HG02970 (cell line): ENCODE results near the gene KIF1B.
A peak's percentile ranks its signal among the peaks of the same experiment; 100 is the strongest.

Source experiments
- ATAC-seq: cut with Tn5 transposase; IDR thresholded peaks from one replicate; pipeline ENCODE4 v1.9.1; 2021; ENCODE audit warnings: mild to moderate bottlenecking, moderate library complexity, moderate number of reproducible peaks; ENCODE audit not compliant: unreplicated experiment, low FRiP score

Gene KIF1B, protein sequence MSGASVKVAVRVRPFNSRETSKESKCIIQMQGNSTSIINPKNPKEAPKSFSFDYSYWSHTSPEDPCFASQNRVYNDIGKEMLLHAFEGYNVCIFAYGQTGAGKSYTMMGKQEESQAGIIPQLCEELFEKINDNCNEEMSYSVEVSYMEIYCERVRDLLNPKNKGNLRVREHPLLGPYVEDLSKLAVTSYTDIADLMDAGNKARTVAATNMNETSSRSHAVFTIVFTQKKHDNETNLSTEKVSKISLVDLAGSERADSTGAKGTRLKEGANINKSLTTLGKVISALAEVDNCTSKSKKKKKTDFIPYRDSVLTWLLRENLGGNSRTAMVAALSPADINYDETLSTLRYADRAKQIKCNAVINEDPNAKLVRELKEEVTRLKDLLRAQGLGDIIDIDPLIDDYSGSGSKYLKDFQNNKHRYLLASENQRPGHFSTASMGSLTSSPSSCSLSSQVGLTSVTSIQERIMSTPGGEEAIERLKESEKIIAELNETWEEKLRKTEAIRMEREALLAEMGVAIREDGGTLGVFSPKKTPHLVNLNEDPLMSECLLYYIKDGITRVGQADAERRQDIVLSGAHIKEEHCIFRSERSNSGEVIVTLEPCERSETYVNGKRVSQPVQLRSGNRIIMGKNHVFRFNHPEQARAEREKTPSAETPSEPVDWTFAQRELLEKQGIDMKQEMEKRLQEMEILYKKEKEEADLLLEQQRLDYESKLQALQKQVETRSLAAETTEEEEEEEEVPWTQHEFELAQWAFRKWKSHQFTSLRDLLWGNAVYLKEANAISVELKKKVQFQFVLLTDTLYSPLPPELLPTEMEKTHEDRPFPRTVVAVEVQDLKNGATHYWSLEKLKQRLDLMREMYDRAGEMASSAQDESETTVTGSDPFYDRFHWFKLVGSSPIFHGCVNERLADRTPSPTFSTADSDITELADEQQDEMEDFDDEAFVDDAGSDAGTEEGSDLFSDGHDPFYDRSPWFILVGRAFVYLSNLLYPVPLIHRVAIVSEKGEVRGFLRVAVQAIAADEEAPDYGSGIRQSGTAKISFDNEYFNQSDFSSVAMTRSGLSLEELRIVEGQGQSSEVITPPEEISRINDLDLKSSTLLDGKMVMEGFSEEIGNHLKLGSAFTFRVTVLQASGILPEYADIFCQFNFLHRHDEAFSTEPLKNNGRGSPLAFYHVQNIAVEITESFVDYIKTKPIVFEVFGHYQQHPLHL (N-terminal part only)

DNA sequence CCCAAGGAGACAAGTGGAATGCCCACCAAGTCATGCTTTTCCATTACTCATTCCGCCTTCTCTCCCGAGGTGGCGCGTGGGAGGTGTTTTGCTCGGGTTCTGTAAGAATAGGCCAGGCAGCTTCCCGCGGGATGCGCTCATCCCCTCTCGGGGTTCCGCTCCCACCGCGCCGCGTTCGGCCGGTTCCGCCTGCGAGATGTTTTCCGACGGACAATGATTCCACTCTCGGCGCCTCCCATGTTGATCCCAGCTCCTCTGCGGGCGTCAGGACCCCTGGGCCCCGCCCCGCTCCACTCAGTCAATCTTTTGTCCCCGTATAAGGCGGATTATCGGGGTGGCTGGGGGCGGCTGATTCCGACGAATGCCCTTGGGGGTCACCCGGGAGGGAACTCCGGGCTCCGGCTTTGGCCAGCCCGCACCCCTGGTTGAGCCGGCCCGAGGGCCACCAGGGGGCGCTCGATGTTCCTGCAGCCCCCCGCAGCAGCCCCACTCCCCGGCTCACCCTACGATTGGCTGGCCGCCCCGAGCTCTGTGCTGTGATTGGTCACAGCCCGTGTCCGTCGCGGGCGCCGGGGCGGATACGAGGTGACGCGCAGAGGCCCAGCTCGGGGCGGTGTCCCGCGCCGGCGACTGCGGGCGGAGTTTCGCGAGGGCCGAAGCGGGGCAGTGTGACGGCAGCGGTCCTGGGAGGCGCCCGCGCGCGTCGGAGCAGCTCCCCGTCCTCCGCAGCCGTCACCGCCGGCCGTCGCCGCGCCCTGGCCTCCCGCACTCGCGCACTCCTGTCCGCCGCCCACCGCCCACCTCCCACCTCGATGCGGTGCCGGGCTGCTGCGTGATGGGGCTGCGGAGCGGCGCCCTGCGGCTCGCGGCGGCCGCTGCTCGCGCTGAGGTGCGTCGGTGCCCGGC is at the start of gene KIF1B:
TSS of gene KIF1B (plus strand) at position 666 of the 906 bp plus-strand sequence. CDS start 21,759 bp downstream, outside the sequence.
- peak; percentile 99 for ATAC-seq

DNA sequence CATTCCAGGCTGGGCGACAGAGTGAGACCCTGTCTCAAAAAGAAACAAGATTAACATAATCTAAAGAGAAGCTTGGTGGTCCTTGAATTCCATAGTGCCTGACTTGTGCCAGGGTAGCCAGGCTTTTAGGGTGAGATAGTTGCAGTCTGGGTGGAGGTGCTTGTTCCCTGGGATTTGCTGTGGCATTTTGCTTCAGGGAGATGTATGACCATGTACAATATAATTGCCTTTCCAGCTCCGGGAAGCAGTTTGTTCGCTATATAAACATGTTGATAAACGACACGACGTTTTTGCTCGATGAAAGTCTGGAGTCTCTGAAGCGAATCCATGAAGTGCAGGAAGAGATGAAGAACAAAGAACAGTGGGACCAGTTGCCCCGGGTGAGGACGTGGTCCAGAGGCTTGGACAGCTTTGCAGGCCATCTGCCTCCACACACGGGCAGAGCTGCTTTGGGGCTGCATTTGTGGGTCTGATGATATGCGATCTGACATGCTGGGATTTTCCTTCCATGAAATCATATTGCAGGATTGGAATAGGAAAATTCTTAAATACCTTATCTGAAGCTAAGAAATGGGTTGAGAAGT is 49.4 kb upstream of the KIF1B start:
- ATAC-seq, result no peak

DNA sequence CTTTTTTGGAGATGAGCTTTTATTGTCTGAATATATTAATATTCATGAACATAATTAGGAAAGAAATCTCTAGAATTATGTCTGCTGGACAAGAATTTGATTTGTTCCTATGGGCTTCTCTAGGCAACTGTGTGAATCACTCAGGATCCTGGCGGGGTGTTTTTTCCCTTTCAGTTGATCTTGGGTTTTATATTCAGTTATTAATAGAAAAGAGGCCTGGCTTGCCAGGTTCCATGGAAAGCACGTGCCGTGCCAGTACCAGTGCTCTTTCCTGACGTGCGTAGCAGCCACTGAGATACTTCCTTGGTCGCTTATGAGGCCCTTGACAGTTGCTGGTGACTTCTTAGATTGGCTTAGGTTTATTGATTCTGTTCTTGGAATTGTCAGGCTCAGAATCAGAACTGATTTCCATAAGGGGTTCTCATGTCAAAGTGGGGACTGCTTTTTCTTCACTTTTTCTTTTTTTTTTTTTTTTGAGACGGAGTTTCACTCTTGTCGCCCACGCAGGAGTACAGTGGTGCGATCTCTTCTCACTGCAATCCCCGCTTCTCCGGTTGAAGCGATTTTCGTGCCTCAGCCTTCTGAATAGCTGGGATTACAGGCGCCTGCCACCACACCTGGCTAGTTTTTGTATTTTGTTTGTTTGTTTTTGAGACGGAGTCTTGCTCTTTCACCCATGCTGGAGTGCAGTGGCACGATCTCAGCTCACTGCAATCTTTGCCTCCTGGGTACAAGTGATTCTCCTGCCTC is 48.7 kb upstream of the KIF1B start:
- ATAC-seq, result no peak

DNA sequence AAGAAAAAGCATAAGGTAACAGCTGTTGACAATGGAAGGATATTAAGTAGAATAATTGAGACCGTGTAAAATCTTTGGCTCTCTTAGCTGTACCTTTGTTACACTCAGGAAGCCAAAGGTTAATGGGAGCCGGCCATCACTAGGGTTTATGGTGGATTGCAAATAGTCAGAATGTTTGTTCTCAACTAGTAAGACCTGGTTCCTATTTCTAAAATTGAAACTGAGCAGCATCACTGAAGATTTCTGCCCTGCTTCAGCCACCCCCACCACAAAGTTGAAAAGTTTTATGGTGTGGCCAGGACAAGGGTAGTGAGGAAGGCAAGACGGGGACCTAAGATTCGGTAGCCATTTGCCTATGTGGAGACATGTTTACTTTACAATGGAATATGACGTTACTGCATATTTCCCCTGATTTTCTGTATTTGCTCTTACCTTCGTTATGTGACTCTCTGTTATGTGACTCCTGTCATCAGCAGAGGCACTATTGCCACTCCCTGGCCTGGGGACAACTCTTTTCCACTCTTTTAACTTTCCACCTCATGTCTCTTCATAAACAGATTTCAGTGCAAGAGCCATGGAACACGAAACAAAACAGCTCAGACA is 41.4 kb upstream of the KIF1B start:
- ATAC-seq, result no peak

DNA sequence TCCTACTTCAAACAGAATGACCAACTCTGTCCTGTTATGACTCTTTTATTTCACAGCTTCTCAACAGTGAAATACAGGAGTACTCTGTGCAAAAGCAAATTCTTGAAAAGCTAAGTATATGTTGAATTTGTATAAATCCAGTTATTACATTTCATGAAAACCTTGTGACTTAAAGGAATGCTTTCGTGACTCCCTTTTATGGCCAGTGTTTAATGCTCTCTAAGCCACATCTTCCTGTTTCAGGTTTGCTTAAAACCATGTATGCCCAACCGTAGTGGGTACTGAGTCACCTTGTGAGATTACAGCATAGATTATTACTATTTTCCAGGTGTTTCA is 40.2 kb upstream of the KIF1B start:
- no peak for ATAC-seq

DNA sequence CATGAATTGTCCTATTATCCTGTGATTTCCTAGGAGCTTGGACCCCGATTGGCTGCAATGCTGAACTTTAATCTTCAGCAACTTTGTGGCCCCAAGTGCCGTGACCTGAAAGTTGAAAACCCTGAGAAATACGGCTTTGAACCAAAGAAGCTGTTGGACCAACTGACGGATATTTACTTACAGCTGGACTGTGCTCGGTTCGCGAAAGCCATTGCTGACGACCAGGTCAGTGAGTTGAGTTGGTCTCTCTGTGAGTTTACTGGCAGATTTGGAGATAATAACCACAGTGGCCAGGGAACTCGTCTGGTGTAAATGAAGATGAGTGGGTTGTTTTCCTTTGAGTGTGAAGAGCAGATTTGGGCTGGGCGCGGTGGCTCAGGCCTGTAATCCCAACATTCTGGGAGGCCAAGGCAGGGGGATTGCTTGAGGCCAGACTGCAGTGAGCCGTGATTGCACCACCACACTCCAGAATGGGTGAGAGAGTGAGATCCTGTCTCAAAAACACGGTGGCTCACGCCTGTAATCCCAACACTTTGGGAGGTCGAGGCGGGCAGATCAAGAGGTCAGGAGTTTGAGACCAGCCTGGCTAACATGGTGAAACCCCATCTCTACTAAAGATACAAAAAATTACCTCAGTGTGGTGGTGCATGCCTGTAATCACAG is 39.1 kb upstream of the KIF1B start:
- no peak for ATAC-seq

DNA sequence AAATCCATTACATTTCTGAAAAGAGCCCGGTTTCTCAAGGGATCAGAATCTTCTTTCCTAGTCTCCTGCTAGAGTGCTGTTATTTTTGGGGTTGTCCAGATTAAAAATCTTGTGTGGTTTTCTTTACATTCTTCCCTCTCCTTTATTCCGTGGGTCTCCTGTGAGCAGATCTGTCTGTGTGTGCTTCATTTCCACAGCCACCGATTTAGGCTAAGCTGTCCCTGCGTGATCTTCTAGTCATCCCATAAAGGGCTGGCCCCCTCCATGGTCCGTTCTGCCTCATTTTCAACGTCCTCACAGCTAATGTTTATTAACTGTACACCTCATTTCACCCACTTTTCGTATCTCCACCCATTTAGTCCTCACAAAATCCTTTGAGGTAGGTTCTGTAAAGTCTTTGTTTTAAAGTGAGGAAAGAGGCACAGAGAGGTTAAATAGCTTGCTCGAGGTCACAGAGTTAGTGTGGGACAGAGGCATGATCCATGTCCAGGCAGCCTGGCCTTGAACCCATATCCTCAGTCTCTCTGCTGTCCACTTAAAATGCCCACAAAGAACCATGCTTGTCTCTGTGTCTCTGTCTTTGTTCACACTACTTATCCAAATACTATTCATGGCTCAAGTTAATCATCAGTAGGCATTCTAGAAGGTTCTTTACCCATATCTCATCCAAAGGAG is 38.2 kb upstream of the KIF1B start:
- no peak for ATAC-seq

DNA sequence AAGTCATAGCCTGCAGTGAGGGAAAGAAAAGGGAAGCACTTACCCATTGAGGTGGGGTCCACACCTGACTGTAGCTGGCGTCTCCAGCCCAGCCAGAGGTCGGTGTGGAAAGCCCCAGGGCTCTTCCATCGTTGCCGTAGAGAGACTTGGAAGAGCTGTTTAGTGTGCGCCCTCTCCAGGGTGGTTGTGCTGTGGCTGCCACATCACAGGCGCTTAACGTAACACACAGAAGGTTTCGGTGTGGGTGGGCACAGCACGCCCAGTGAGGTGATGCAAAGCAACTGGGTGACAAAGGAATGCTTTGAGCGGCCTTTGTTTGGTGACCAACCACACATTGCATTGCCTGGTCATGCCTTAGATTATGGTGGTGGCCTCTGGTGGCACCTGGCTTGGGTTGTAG is 36.8 kb upstream of the KIF1B start:
- ATAC-seq, result no peak

DNA sequence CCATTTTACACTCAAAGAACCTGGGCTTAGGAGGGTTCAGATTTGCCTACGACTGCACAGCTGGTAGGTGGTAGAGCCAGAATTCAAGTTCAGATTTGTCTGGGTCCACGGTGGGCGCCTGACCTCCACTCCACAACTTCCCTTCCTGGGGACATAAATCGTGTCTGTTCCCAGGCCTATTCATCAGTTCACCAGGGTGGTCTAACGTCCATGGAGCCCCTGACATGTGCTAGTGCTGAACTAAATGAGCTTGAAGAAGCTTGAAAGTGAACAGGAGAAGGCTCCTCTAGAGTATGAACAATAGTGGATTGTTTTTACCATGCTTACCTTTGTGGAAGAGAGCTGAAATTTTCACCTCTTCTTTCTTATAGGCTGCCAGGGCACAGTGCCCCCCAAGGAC is 32.5 kb upstream of the KIF1B start:
- no peak for ATAC-seq

DNA sequence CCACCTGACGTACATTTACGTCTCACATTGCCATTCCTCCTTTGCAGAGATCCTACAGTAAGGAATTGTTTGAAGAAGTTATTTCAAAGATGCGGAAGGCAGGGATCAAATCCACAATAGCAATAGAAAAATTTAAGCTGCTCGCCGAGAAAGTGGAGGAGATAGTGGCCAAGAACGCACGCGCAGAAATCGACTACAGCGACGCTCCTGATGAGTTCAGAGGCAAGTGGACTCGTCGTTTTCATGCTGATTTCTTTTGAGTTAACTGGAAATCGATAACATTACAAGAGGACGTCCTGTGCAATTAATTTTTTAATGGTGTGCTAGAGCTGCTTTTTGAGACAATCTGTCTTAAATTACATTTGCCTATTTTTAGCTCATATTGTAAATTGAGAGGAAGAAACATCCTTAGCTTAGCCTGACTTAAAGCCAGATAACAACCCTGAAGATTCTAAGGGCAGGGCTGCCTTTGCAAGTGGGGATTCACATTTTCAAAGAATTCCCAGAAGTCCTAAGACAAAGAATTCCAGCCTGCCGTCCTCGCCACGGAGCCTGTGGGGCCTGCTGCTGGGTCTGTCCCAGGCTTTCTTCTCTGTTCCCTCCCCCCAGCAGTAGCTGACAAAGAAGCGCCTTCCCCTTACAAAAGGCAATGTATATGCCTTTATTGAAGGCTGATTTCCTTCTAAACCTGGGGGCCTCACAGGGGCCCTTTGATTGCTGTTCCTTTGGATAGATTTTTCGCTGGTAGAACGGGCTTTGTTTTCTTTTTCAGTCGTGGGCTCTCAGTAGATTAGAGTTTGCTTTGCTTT is 31.6 kb upstream of the KIF1B start:
- ATAC-seq, result no peak

DNA sequence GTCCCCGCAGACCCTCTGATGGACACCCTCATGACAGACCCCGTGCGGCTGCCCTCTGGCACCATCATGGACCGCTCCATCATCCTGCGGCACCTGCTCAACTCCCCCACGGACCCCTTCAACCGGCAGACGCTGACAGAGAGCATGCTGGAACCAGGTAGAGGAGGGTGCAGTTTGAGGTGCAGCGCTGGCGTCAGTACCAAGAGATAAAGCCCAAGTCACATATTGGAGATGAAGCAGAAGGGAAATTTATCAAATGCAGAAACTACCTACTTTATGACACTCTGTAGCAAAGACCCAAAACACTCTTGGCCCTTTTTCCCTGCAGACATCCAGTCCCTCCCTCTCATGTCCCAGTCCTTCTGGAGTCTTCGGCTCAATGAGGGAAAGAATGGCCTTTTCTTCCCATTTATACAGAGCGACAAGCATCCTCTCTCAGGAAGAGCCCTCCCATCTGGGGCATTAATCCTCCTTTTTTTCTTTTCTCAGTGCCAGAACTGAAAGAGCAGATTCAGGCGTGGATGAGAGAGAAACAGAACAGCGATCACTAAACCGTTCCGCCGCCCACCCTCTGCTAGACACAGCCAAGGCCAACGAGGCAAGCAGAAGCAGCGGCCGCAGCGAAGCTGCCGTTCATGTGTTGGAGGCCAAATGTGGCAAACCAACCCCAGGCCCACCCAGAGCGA is 30.8 kb upstream of the KIF1B start:
- ATAC-seq, result no peak

DNA sequence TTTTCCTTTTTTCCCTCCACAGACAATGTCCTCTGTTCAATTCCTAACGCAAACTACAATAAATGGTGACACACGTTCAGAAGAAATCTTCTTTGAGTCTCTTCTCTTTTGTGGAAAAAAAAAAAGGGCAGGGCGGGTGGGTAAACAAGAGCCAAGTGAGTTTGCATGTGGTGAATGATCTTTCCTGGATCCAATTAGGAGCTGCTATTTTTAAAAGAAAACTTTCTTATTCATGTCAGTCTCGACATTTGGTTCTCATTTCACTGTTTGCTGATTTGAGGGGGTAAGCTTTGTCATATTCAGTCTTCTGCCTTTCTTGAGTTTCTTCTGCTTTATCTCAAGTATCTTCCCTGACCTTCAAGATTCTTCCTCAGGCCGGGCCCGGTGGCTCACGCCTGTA is 29.2 kb upstream of the KIF1B start:
- ATAC-seq, result no peak

DNA sequence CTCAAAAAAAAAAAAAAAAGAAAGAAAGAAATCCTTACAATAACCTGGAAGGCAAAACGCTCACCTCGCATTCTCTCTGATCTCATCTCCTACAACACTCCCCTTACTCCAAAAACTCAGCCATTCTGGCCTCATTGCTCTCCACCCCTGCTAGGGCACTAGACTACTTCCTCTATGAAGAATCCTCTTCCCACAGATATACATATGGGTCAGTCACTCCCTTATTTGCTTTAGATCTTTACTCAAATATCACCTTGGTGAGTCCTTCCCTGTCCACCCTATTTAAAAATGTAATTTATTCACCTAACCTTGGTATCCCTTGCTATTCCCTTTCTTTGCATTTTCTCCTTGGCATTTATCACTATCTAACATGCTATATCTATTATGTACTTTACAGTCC is 24.6 kb upstream of the KIF1B start:
- ATAC-seq, result no peak

DNA sequence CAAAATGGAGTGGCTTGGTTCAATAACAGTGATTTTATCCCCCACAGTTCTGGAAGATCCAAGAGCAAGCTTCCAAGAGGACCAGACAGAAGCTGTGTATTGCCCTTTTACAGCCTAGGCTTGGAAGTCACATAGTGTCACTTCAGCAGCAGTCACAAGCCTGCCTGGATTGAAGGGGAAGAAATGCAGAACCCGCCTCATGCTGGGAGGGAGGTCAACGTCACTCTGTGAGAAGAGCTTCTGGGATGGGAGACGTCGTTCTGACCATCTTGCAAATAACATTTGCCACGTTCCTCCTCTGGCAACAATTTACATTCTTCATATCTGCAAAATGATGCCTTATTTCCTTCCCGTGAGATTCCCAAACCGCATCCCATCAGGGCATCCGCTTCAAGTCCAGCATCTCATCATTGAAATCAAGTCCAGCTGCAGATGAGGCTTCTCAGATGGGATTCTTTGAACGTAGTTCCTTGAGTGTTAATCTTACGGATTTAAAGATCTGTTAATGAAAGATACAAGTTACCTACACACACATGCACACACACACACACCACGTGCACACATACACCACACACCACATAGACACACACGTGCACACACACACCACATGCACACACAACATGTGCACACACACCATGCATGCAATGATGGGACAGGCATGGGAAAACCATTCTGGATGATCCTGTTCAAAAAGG is 23.9 kb upstream of the KIF1B start:
- ATAC-seq, result no peak

DNA sequence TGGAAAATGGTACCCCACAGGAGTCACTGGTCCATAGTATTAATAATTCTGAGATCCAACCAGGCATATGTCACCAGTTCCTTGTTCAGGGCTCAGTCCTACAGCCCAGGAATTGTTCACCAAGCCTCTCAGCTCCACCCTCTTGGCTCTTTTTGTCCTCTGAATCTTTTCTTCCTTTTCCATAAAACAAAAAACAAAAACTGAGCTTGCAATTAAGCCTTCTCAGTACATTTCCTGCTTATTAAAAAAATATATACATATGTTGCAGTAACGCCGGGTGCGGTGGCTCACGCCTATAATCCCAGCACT is 23.4 kb upstream of the KIF1B start:
- no peak for ATAC-seq

DNA sequence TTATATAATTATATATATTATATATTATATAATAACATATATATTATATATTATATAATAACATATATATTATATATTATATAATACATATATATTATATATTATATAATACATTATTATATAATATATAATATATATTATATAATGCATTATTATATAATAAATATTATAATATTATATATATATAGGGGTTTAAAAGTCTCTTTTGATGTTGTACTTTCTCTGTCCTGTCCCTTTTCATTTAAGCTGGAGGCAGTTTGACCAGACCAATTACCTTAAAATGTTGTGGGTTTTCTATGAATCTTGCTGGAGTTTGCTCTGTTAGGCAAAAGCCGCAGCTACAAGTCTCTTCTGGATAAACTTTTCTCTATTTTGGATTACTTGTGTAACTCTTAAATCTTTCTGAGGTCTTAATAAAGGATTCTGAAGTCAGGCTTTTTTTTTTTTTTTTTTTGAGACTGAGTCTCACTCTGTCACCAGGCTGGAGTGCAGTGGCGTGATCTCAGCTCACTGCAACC is 22.2 kb upstream of the KIF1B start:
- ATAC-seq, result no peak
